Mucosa of gallbladder (tissue), 1 donor: ENCODE results near the gene SGMS1. TPM values are rescaled to one million over a fixed set of nuclear protein-coding genes. Genes with fewer than 3 reads are reported as not detected.
"Not testable (repeated sequence)": the region's sequence is repeated elsewhere in the genome, so short reads cannot be mapped to it uniquely, and the experiment has no call there.

Experiments
- DNase-seq: peaks from one replicate; pipeline ENCODE4 v3.0.0-alpha.2; 2020; ENCODE audit warnings: low spot score
- total RNA-seq: library from RNA; stranded (reverse); gene quantifications from one replicate; pipeline ENCODE4 v1.2.1, GENCODE V29; 2021
- donor health status: DM: no; HTN: no; CAD: no.

The SGMS1 gene
- total RNA-seq, 1 donor from 2014 or later, result 36.9 TPM

- no peak for DNase-seq
Measured at GRCh38 chr10:50375745-50376144, 248.0 kb downstream of the SGMS1 start.

- no peak for DNase-seq
Measured at GRCh38 chr10:50375051-50375452, 248.7 kb downstream of the SGMS1 start.

- DNase-seq, result no peak
Measured at GRCh38 chr10:50373821-50374501, 249.8 kb downstream of the SGMS1 start.

- no peak for DNase-seq
Measured at GRCh38 chr10:50369931-50370330, 253.8 kb downstream of the SGMS1 start.

- no peak for DNase-seq
Measured at GRCh38 chr10:50367732-50368131, 256.0 kb downstream of the SGMS1 start.

- DNase-seq, result not testable (repeated sequence)
Measured at GRCh38 chr10:50366421-50366820, 257.3 kb downstream of the SGMS1 start.

GRCh38 chr10:50364730-50365129 is 259.0 kb downstream of the SGMS1 start:
- DNase-seq, result not testable (repeated sequence)

GRCh38 chr10:50362547-50363125 is 261.1 kb downstream of the SGMS1 start:
- DNase-seq, result no peak

- DNase-seq, result no peak
Measured at GRCh38 chr10:50361946-50362345, 261.8 kb downstream of the SGMS1 start.

- no peak for DNase-seq
Measured at GRCh38 chr10:50360077-50360850, 263.5 kb downstream of the SGMS1 start.

GRCh38 chr10:50358925-50359687 is 264.6 kb downstream of the SGMS1 start:
- no peak for DNase-seq

- no peak for DNase-seq
Measured at GRCh38 chr10:50358411-50358810, 265.3 kb downstream of the SGMS1 start.

GRCh38 chr10:50356481-50356832 is 267.3 kb downstream of the SGMS1 start:
- not testable (repeated sequence) for DNase-seq

- not testable (repeated sequence) for DNase-seq
Measured at GRCh38 chr10:50355693-50356480, 267.9 kb downstream of the SGMS1 start.

- DNase-seq, result no peak
Measured at GRCh38 chr10:50351483-50352146, 272.1 kb downstream of the SGMS1 start.

- DNase-seq, result no peak
Measured at GRCh38 chr10:50350366-50350765, 273.4 kb downstream of the SGMS1 start.

- DNase-seq, result no peak
Measured at GRCh38 chr10:50349554-50349953, 274.2 kb downstream of the SGMS1 start.

- DNase-seq, result no peak
Measured at GRCh38 chr10:50347394-50347802, 276.4 kb downstream of the SGMS1 start.

GRCh38 chr10:50346942-50347341 is 276.8 kb downstream of the SGMS1 start:
- no peak for DNase-seq

GRCh38 chr10:50345545-50345944 is 278.2 kb downstream of the SGMS1 start:
- DNase-seq, result no peak
